ENCODE measurements around the gene NRXN3. TPM values are rescaled to one million over a fixed set of nuclear protein-coding genes. Genes with fewer than 3 reads are reported as not detected.

The NRXN3 gene
- total RNA-seq, 1 experiment from 2014 or later, result 0.80 TPM

GRCh38 chr14:79552778-79553177, 1382.6 kb downstream of the NRXN3 start:
- no peak overlapping the region for H3K4me3 ChIP-seq (ENCODE audit: insufficient read depth, low read depth, low read length)
- H3K27me3 ChIP-seq (ENCODE audit: control insufficient read depth, insufficient read depth, low read length), result no peaks in the 10 kb centered on the region
- H3K36me3 ChIP-seq (replicated peaks; ENCODE audit: control insufficient read depth, insufficient read depth, low read length), result no peaks in the 10 kb centered on the region
- no peak for DNase-seq

DNA sequence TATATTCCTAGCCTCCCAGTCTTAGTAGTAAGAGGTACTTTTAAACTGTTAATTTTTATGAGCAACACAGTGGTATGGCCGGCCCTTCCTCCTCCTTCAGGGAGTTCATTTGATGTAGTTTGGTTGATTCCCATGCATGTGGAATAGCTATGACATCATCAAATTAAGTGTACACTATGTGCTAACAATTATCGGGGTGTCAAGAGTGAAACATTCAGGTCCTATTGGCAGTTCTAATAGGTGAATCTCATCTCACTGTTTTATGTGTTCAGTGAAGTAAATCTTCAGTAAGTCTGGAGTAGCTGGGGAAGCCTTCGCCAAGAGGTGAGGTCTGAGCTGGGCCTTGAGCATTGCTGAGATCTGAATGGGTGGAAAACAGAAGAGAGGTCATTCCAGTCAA, 1384.6 kb downstream of the NRXN3 start:
- H3K36me3 ChIP-seq (replicated peaks; ENCODE audit: control insufficient read depth, insufficient read depth, low read length), result no peaks in the 10 kb centered on the region
- no peak for DNase-seq
- no peaks in the 10 kb centered on the region for H3K27me3 ChIP-seq (ENCODE audit: control insufficient read depth, insufficient read depth, low read length)
- H3K4me3 ChIP-seq (ENCODE audit: insufficient read depth, low read depth, low read length), result no peak overlapping the region

DNA sequence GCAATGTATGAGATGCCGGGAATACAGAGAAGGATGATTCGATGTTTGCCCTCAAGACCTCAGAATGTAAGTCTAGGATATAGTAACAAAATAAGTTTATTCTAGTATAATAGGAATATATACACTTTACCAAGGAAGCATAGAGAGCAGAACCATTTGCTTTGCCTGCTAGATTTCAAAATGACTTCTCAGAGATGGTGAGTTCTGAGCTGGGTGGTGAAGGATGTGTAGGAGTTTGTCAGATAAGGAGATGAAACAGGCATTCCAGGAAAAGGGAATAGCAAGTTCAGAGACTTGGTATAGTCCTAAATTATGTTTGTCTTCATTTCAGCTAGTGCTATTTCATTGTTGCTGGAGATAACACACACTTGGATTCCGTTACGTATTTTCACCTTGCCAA, 1385.3 kb downstream of the NRXN3 start:
- Histone ChIP-seq H3K27me3 (ENCODE audit: control insufficient read depth, insufficient read depth, low read length) (no peaks in the 10 kb centered on the region), H3K4me3 (ENCODE audit: insufficient read depth, low read depth, low read length) (no peak overlapping the region), H3K36me3 (replicated peaks; ENCODE audit: control insufficient read depth, insufficient read depth, low read length) (no peaks in the 10 kb centered on the region)
- no peak for DNase-seq

- Histone ChIP-seq H3K36me3 (replicated peaks; ENCODE audit: control insufficient read depth, insufficient read depth, low read length) (no peaks in the 10 kb centered on the region), H3K27me3 (ENCODE audit: control insufficient read depth, insufficient read depth, low read length) (no peaks in the 10 kb centered on the region), H3K4me3 (ENCODE audit: insufficient read depth, low read depth, low read length) (no peak overlapping the region)
- DNase-seq, result no peak
Observed at GRCh38 chr14:79557309-79557708, 1387.1 kb downstream of the NRXN3 start.

- Histone ChIP-seq H3K36me3 (replicated peaks; ENCODE audit: control insufficient read depth, insufficient read depth, low read length) (no peaks in the 10 kb centered on the region), H3K4me3 (ENCODE audit: insufficient read depth, low read depth, low read length) (no peak overlapping the region), H3K27me3 (ENCODE audit: control insufficient read depth, insufficient read depth, low read length) (no peaks in the 10 kb centered on the region)
- no peak for DNase-seq
Observed at GRCh38 chr14:79562185-79562584, 1392.0 kb downstream of the NRXN3 start.

- Histone ChIP-seq H3K4me3 (ENCODE audit: insufficient read depth, low read depth, low read length) (no peak overlapping the region), H3K36me3 (replicated peaks; ENCODE audit: control insufficient read depth, insufficient read depth, low read length) (no peaks in the 10 kb centered on the region), H3K27me3 (ENCODE audit: control insufficient read depth, insufficient read depth, low read length) (no peaks in the 10 kb centered on the region)
- no peak for DNase-seq
Observed at GRCh38 chr14:79564371-79564770, 1394.2 kb downstream of the NRXN3 start.

GRCh38 chr14:79567306-79567705, 1397.1 kb downstream of the NRXN3 start:
- DNase-seq, result no peak
- no peak overlapping the region for H3K4me3 ChIP-seq (ENCODE audit: insufficient read depth, low read depth, low read length)

GRCh38 chr14:79568594-79568993, 1398.4 kb downstream of the NRXN3 start:
- no peaks in the 10 kb centered on the region for H3K36me3 ChIP-seq (replicated peaks; ENCODE audit: control insufficient read depth, insufficient read depth, low read length)
- DNase-seq, result no peak
- no peak overlapping the region for H3K4me3 ChIP-seq (ENCODE audit: insufficient read depth, low read depth, low read length)
- no peaks in the 10 kb centered on the region for H3K27me3 ChIP-seq (ENCODE audit: control insufficient read depth, insufficient read depth, low read length)

More at GRCh38 chr14:79567306-79567705, 1397.1 kb downstream of the NRXN3 start:
- no peaks in the 10 kb centered on the region for H3K27me3 ChIP-seq (ENCODE audit: control insufficient read depth, insufficient read depth, low read length)
- H3K36me3 ChIP-seq (replicated peaks; ENCODE audit: control insufficient read depth, insufficient read depth, low read length), result no peaks in the 10 kb centered on the region

DNA sequence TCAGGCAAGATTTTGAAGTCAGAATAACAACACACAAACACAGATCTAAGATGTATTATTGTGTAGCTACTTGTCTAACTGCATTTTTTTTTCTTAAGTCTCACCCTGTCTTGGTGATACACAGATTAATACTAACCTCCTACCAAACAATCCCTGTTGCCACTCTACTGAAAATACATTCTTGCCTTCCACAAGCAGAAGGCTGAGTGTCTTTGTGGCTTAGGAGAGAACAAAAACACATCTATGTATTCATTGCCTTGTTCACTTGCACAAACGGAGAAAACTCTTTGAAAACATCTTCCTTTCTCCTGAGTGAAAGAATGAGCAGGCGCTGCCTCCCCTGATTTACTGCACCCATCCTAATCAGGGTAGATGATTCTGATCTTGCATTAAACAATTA, 1398.9 kb downstream of the NRXN3 start:
- DNase-seq, result no peak
- Histone ChIP-seq H3K36me3 (replicated peaks; ENCODE audit: control insufficient read depth, insufficient read depth, low read length) (no peaks in the 10 kb centered on the region), H3K27me3 (ENCODE audit: control insufficient read depth, insufficient read depth, low read length) (no peaks in the 10 kb centered on the region), H3K4me3 (ENCODE audit: insufficient read depth, low read depth, low read length) (no peak overlapping the region)

GRCh38 chr14:79570648-79571047, 1400.5 kb downstream of the NRXN3 start:
- no peaks in the 10 kb centered on the region for H3K27me3 ChIP-seq (ENCODE audit: control insufficient read depth, insufficient read depth, low read length)
- H3K4me3 ChIP-seq (ENCODE audit: insufficient read depth, low read depth, low read length), result no peak overlapping the region
- H3K36me3 ChIP-seq (replicated peaks; ENCODE audit: control insufficient read depth, insufficient read depth, low read length), result no peaks in the 10 kb centered on the region
- no peak for DNase-seq

GRCh38 chr14:79571366-79571765, 1401.2 kb downstream of the NRXN3 start:
- H3K27me3 ChIP-seq (ENCODE audit: control insufficient read depth, insufficient read depth, low read length), result no peaks in the 10 kb centered on the region
- no peak for DNase-seq
- no peak overlapping the region for H3K4me3 ChIP-seq (ENCODE audit: insufficient read depth, low read depth, low read length)
- H3K36me3 ChIP-seq (replicated peaks; ENCODE audit: control insufficient read depth, insufficient read depth, low read length), result no peaks in the 10 kb centered on the region

DNA sequence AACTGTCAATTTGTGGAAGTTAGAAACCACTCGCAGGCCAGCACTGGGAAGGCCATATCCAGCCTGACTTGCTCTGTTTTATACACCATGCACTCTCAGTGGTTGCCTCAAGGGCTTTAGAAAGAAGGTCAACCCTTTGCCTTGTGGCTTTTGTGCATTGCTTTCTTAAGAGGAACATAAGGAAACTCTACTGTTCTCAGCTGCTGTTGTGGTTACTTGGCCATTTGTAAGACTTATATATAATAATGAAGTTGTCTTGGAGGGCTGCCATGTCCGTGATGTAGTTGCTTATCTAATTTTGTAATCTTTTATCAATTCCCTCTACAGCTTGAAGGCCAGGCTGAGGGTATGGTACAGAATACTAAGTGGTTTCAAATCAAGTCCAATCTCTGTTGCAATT, 1403.3 kb downstream of the NRXN3 start:
- no peak for DNase-seq
- Histone ChIP-seq H3K27me3 (ENCODE audit: control insufficient read depth, insufficient read depth, low read length) (no peaks in the 10 kb centered on the region), H3K36me3 (replicated peaks; ENCODE audit: control insufficient read depth, insufficient read depth, low read length) (no peaks in the 10 kb centered on the region), H3K4me3 (ENCODE audit: insufficient read depth, low read depth, low read length) (no peak overlapping the region)

- Histone ChIP-seq H3K27me3 (ENCODE audit: control insufficient read depth, insufficient read depth, low read length) (no peaks in the 10 kb centered on the region), H3K4me3 (ENCODE audit: insufficient read depth, low read depth, low read length) (no peak overlapping the region), H3K36me3 (replicated peaks; ENCODE audit: control insufficient read depth, insufficient read depth, low read length) (no peaks in the 10 kb centered on the region)
- DNase-seq, result no peak
Observed at GRCh38 chr14:79575032-79575431, 1404.9 kb downstream of the NRXN3 start.

GRCh38 chr14:79576424-79576823, 1406.3 kb downstream of the NRXN3 start:
- no peaks in the 10 kb centered on the region for H3K36me3 ChIP-seq (replicated peaks; ENCODE audit: control insufficient read depth, insufficient read depth, low read length)
- no peak for DNase-seq
- H3K4me3 ChIP-seq (ENCODE audit: insufficient read depth, low read depth, low read length), result no peak overlapping the region
- no peaks in the 10 kb centered on the region for H3K27me3 ChIP-seq (ENCODE audit: control insufficient read depth, insufficient read depth, low read length)

DNA sequence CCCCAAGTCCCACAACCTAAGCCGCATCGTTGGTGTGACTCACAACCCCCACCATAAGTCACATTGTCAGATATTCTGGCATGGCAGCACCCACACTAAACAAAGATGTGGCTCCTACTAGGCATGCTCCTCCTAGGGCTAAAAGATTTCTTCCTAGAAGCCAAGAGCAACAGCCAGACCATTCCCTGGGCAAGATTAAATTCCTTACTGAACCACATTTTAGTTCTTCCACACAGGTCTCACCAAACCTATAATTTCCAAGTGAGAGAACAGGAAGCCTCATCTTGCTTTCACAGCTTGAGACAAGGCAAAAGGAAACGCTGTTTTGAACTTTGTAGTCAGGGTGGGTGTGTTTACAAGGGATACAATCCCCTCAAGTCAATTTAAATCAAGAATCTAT, 1408.3 kb downstream of the NRXN3 start:
- H3K36me3 ChIP-seq (replicated peaks; ENCODE audit: control insufficient read depth, insufficient read depth, low read length), result no peaks in the 10 kb centered on the region
- DNase-seq, result no peak

GRCh38 chr14:79580414-79580813, 1410.2 kb downstream of the NRXN3 start:
- H3K4me3 ChIP-seq (ENCODE audit: insufficient read depth, low read depth, low read length), result no peak overlapping the region
- H3K27me3 ChIP-seq (ENCODE audit: control insufficient read depth, insufficient read depth, low read length), result no peaks in the 10 kb centered on the region
- no peak for DNase-seq
- H3K36me3 ChIP-seq (replicated peaks; ENCODE audit: control insufficient read depth, insufficient read depth, low read length), result no peaks in the 10 kb centered on the region

More for the DNA sequence above, 1408.3 kb downstream of the NRXN3 start:
- Histone ChIP-seq H3K27me3 (ENCODE audit: control insufficient read depth, insufficient read depth, low read length) (no peaks in the 10 kb centered on the region), H3K4me3 (ENCODE audit: insufficient read depth, low read depth, low read length) (no peak overlapping the region)
